22Rv1 (cell line): ENCODE results near the gene CCDC142.

Source experiments
- ZFX ChIP-seq: fragments of 450-650 bp; IDR thresholded peaks from 2 replicates; pipeline ENCODE4 v1.6.1; 2017; ENCODE audit warnings: antibody characterized with exemption, borderline replicate concordance
- TF ChIP-seq, protein P1 (sequence below): fragments of 450-650 bp; IDR thresholded peaks from 2 replicates; pipeline ENCODE4 v1.5.1; 2017; ENCODE audit warnings: mild to moderate bottlenecking

DNA sequence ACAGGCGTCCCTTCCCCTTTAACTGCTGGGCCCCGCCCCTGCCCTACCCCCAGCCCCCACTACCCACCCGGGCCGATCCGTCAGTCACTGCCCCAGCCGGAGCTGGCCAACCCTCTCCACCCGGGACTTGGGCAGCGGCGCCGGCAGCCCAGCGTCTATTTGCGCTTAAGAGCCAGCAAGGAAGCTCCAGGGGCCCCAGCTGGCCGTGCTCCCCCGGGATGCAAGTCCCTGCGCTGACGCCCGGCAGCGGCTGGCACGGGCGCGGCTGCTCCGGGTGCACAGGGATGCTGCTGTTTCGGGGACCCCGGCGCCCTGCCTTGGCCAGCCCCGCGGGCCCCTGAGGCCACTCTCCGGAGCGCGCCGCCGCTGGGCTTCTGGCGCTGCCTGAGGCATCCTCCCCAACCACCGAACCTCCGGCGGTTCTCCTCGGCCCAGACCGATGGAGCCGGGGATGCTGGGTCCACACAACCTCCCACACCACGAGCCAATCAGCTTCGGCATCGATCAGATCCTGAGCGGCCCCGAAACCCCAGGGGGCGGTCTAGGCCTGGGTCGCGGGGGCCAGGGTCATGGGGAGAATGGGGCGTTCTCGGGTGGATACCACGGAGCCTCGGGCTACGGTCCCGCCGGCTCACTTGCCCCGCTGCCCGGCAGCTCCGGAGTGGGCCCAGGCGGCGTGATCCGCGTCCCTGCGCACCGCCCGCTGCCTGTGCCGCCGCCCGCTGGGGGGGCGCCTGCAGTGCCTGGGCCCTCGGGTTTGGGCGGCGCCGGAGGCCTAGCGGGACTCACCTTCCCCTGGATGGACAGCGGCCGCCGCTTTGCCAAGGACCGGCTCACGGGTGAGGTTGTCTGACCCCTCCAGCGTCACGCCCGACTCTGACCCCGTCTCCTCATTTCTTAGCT lies 31.8 kb upstream of the CCDC142 start, which contains the start of gene TLX2:
- TF ChIP-seq, protein P1, sequence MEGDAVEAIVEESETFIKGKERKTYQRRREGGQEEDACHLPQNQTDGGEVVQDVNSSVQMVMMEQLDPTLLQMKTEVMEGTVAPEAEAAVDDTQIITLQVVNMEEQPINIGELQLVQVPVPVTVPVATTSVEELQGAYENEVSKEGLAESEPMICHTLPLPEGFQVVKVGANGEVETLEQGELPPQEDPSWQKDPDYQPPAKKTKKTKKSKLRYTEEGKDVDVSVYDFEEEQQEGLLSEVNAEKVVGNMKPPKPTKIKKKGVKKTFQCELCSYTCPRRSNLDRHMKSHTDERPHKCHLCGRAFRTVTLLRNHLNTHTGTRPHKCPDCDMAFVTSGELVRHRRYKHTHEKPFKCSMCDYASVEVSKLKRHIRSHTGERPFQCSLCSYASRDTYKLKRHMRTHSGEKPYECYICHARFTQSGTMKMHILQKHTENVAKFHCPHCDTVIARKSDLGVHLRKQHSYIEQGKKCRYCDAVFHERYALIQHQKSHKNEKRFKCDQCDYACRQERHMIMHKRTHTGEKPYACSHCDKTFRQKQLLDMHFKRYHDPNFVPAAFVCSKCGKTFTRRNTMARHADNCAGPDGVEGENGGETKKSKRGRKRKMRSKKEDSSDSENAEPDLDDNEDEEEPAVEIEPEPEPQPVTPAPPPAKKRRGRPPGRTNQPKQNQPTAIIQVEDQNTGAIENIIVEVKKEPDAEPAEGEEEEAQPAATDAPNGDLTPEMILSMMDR: no peak
- TF ChIP-seq ZFX: no peak
